HepG2 (cell line): ENCODE measurements around the gene IQCE. TPM values are rescaled to one million over a fixed set of nuclear protein-coding genes. Genes with fewer than 3 reads are reported as not detected.
A peak's percentile ranks its signal among the peaks of the same experiment; 100 is the strongest.

Experiments used
- ASH2L ChIP-seq: fragments of 300-600, 200-600 bp; sonication (generic); IDR thresholded peaks from 2 replicates; pipeline ENCODE4 v1.7.0; 2017; ENCODE audit warnings: low read depth, mild to moderate bottlenecking, moderate library complexity, mixed read lengths, low read length; ENCODE audit not compliant: insufficient read length
- ATF7 ChIP-seq, 2 experiments: fragments of 450-650 bp in 1 of 2; sonication (generic) in 1 of 2; formaldehyde crosslinking in 1 of 2; IDR thresholded peaks; 2 replicates each; pipeline versions ENCODE4 v1.4.0 to v1.6.1; 2016 to 2020; ENCODE audit warnings: antibody characterized with exemption in 1 of 2, mild to moderate bottlenecking in 1 of 2, missing genetic modification reagents in 1 of 2
- CAMTA2 ChIP-seq: sonication (generic); formaldehyde crosslinking; IDR thresholded peaks from 2 replicates; pipeline ENCODE4 v1.4.0; 2020; ENCODE audit warnings: mild to moderate bottlenecking, missing genetic modification reagents, borderline replicate concordance
- EEA1 ChIP-seq: sonication (generic); formaldehyde crosslinking; IDR thresholded peaks from 2 replicates; pipeline ENCODE4 v1.5.1; 2020; ENCODE audit warnings: mild to moderate bottlenecking, missing genetic modification reagents, borderline replicate concordance
- FOSL2 ChIP-seq: sonication (generic); formaldehyde crosslinking; IDR thresholded peaks from 2 replicates; pipeline ENCODE4 v1.4.0; 2020; ENCODE audit warnings: missing genetic modification reagents
- FOXK2 ChIP-seq: fragments of 450-650 bp; IDR thresholded peaks from 2 replicates; pipeline ENCODE4 v1.6.1; 2016
- HMG20A ChIP-seq: IDR thresholded peaks from 2 replicates; pipeline ENCODE4 v1.6.1; 2016; ENCODE audit warnings: borderline replicate concordance
- MAZ ChIP-seq, 2 experiments: sonication (generic) in 1 of 2; formaldehyde crosslinking in 1 of 2; IDR thresholded peaks; 2 replicates each; pipeline versions ENCODE4 v1.5.0 to v1.6.1; 2012 to 2020; ENCODE audit warnings: low read depth in 2 of 2, mild to moderate bottlenecking in 2 of 2, borderline replicate concordance in 1 of 2, improper control_type of control experiment in 1 of 2, low read length in 1 of 2, missing genetic modification reagents in 1 of 2, moderate library complexity in 1 of 2
- MEIS1 ChIP-seq: sonication (generic); formaldehyde crosslinking; IDR thresholded peaks from 2 replicates; pipeline ENCODE4 v1.9.0; 2021; ENCODE audit warnings: mild to moderate bottlenecking, missing genetic modification reagents, moderate library complexity, borderline replicate concordance
- NCOR1 ChIP-seq: fragments of 200-600 bp; sonication (generic); IDR thresholded peaks from 2 replicates; pipeline ENCODE4 v1.7.0; 2017; ENCODE audit warnings: antibody characterized with exemption, low read length, borderline replicate concordance
- NFRKB ChIP-seq: fragments of 450-650 bp; IDR thresholded peaks from 2 replicates; pipeline ENCODE4 v1.6.1; 2017
- NR3C1 ChIP-seq: sonication (generic); formaldehyde crosslinking; IDR thresholded peaks from 2 replicates; pipeline ENCODE4 v1.4.0; 2020; ENCODE audit warnings: missing genetic modification reagents
- RAD51 ChIP-seq: fragments of 450-650 bp; IDR thresholded peaks from 2 replicates; pipeline ENCODE4 v1.6.1; 2016; ENCODE audit warnings: borderline replicate concordance
- RXRB ChIP-seq: IDR thresholded peaks from 2 replicates; pipeline ENCODE4 v1.6.1; 2016; ENCODE audit warnings: borderline replicate concordance, missing genetic modification reagents, missing compliant biosample characterization
- SIN3B ChIP-seq: fragments of 150-350 bp; IDR thresholded peaks from 2 replicates; pipeline ENCODE4 v1.6.1; 2014; ENCODE audit warnings: low read length
- SKI ChIP-seq: fragments of 450-650 bp; IDR thresholded peaks from one replicate; pipeline ENCODE4 v1.6.1; 2018; ENCODE audit warnings: mild to moderate bottlenecking; ENCODE audit not compliant: partially characterized antibody
- TBX2 ChIP-seq: sonication (generic); formaldehyde crosslinking; IDR thresholded peaks from 2 replicates; pipeline ENCODE4 v1.5.0; 2020; ENCODE audit warnings: missing genetic modification reagents, mild to moderate bottlenecking, borderline replicate concordance
- WIZ ChIP-seq: sonication (generic); formaldehyde crosslinking; IDR thresholded peaks from 2 replicates; pipeline ENCODE4 v1.5.1; 2020; ENCODE audit warnings: mild to moderate bottlenecking, missing genetic modification reagents
- ZNF143 ChIP-seq: sonication (generic); formaldehyde crosslinking; IDR thresholded peaks from 2 replicates; pipeline ENCODE4 v1.4.0; 2020; ENCODE audit warnings: missing genetic modification reagents
- ZNF160 ChIP-seq: sonication (generic); formaldehyde crosslinking; IDR thresholded peaks from 2 replicates; pipeline ENCODE4 v1.8.0; 2022; ENCODE audit warnings: mild to moderate bottlenecking, inconsistent platforms, missing genetic modification reagents
- ZNF205 ChIP-seq: IDR thresholded peaks from 2 replicates; pipeline ENCODE4 v1.6.1; 2018; ENCODE audit warnings: missing biosample characterization, missing genetic modification reagents
- ZNF343 ChIP-seq: sonication (generic); formaldehyde crosslinking; IDR thresholded peaks from 2 replicates; pipeline ENCODE4 v1.4.0; 2020; ENCODE audit warnings: mild to moderate bottlenecking, missing genetic modification reagents
- ZNF720 ChIP-seq: sonication (generic); formaldehyde crosslinking; IDR thresholded peaks from 2 replicates; pipeline ENCODE4 v1.4.0; 2020; ENCODE audit warnings: missing genetic modification reagents
- polyA plus RNA-seq, 8 experiments: library from polyadenylated mRNA; depleted of rRNA in 3 of 8; stranded (reverse) in 7 of 8; unstranded in 1 of 8; fragments of >200 nt; fragmentation: Illumina TruSeq in 4 of 8; extraction: Trizol in 4 of 8; gene quantifications; 2 replicates each; pipeline versions ENCODE4 v1.2.1 to v1.2.3, GENCODE V29; 2011 to 2016; ENCODE audit warnings: low read depth in 4 of 8, missing spikeins in 1 of 8, mixed read lengths in 1 of 8; ENCODE audit not compliant: insufficient read depth in 1 of 8
- total RNA-seq, 5 experiments: library from RNA; depleted of rRNA; stranded (reverse); fragments of >200 nt; fragmentation: Illumina TruSeq; extraction: Trizol; gene quantifications; 2 replicates each; pipeline ENCODE4 v1.2.3, GENCODE V29; 2016; ENCODE audit warnings: low read depth in 1 of 5
- TF ChIP-seq, protein P1 (sequence below): sonication (generic); formaldehyde crosslinking; conservative IDR thresholded peaks from 2 replicates; pipeline ENCODE4 v1.8.0; 2022; ENCODE audit warnings: mild to moderate bottlenecking, moderate library complexity, missing genetic modification reagents
- TF ChIP-seq, protein P2 (sequence below): sonication (generic); formaldehyde crosslinking; IDR thresholded peaks from 2 replicates; pipeline ENCODE4 v1.5.1; 2020; ENCODE audit warnings: missing genetic modification reagents, mild to moderate bottlenecking, borderline replicate concordance
- TF ChIP-seq, protein P3 (sequence below): sonication (generic); formaldehyde crosslinking; IDR thresholded peaks from 2 replicates; pipeline ENCODE4 v1.4.0; 2020; ENCODE audit warnings: missing genetic modification reagents

Gene IQCE
- total and polyA plus RNA-seq, 2 of the 13 experiments (the other 11 are each of a cell fraction or from before 2014, with no cell fraction given): 1.5 to 2.5 TPM

DNA sequence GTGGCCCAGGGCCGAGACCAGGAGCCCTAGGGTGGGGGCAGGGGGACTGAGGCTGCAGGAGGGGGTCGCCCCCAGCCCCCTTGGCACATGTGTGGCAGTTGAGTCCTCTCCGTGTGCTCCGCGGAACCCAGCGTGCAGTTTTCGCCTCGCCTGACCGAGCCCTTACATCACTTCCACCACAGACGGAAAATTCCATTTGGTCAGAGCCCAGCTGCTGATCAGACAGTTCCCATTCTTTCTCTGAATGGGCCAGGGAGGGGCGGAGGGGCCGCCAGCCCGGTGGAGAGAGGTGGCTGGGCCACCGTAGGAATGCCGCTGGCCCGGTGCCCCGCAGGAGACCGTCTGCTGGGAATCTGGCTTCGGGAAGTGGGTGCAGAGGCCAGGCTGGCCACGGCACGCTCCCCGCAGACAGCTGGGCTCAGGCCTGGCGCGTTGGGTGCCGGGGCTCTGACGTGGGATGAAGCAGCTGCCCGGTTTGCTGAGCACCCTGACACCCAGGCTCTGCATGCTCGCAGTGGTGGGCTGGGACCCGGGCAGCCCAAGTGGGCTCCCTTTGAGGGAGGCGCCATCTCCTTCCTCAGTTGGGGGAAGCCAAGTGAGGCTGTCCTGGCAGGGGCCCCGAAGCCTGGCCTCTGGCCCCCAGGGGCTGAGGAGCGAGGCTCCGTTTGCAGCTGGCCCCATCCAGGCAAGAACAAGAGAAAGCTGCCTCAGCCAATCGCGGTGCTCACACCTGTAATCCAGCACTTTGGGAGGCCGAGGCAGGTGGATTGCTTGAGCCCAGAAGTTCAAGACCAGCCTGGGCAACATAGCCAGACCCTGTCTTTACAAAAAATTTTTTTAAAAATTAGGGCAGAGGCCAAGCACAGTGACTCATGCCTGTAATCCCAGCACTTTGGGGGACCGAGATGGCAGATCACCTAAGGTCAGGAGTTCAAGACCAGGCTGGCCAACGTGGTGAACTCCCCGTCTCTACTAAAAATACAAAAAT is 82.9 kb downstream of the IQCE start (continued):
- TF ChIP-seq NFRKB (no peak), RAD51 (no peak), RXRB (peak; percentile 69; the same call in 1 of the 2 replicates), ZNF720 (CRISPR knock-in tag) (no peak), HMG20A (no peak; the same call in 1 of the 2 replicates), SKI (peak; percentile 91), NR3C1 (CRISPR knock-in tag) (no peak), WIZ (CRISPR knock-in tag) (no peak), FOSL2 (CRISPR knock-in tag) (peak; percentile 53), ATF7 (IDR thresholded peaks at IDR 0.05) (peak; percentile 65), ATF7 (CRISPR knock-in tag; IDR thresholded peaks at IDR 0.05) (no peak), EEA1 (CRISPR knock-in tag) (no peak), ZNF143 (CRISPR knock-in tag) (no peak), CAMTA2 (CRISPR knock-in tag) (no peak), SIN3B (no peak), FOXK2 (no peak), MEIS1 (no peak), NCOR1 (no peak), ZNF205 (CRISPR knock-in tag) (no peak), MAZ (IDR thresholded peaks at IDR 0.05; ENCODE audit: borderline replicate concordance, low read depth, low read length) (peak; percentile 62; the same call in 1 of the 2 replicates), MAZ (CRISPR knock-in tag; IDR thresholded peaks at IDR 0.05; ENCODE audit: low read depth) (peak; percentile 79), ZNF160 (CRISPR knock-in tag) (no peak), ZNF343 (no peak), ASH2L (no peak), TBX2 (CRISPR knock-in tag) (peak; percentile 72)
- TF ChIP-seq, protein P1, sequence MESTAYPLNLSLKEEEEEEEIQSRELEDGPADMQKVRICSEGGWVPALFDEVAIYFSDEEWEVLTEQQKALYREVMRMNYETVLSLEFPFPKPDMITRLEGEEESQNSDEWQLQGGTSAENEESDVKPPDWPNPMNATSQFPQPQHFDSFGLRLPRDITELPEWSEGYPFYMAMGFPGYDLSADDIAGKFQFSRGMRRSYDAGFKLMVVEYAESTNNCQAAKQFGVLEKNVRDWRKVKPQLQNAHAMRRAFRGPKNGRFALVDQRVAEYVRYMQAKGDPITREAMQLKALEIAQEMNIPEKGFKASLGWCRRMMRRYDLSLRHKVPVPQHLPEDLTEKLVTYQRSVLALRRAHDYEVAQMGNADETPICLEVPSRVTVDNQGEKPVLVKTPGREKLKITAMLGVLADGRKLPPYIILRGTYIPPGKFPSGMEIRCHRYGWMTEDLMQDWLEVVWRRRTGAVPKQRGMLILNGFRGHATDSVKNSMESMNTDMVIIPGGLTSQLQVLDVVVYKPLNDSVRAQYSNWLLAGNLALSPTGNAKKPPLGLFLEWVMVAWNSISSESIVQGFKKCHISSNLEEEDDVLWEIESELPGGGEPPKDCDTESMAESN (CRISPR knock-in tag): peak; percentile 19; the same call in 1 of the 2 replicates
- TF ChIP-seq, protein P2, sequence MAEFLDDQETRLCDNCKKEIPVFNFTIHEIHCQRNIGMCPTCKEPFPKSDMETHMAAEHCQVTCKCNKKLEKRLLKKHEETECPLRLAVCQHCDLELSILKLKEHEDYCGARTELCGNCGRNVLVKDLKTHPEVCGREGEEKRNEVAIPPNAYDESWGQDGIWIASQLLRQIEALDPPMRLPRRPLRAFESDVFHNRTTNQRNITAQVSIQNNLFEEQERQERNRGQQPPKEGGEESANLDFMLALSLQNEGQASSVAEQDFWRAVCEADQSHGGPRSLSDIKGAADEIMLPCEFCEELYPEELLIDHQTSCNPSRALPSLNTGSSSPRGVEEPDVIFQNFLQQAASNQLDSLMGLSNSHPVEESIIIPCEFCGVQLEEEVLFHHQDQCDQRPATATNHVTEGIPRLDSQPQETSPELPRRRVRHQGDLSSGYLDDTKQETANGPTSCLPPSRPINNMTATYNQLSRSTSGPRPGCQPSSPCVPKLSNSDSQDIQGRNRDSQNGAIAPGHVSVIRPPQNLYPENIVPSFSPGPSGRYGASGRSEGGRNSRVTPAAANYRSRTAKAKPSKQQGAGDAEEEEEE (CRISPR knock-in tag): no peak
- TF ChIP-seq, protein P3, sequence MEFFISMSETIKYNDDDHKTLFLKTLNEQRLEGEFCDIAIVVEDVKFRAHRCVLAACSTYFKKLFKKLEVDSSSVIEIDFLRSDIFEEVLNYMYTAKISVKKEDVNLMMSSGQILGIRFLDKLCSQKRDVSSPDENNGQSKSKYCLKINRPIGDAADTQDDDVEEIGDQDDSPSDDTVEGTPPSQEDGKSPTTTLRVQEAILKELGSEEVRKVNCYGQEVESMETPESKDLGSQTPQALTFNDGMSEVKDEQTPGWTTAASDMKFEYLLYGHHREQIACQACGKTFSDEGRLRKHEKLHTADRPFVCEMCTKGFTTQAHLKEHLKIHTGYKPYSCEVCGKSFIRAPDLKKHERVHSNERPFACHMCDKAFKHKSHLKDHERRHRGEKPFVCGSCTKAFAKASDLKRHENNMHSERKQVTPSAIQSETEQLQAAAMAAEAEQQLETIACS (CRISPR knock-in tag): no peak
